Hepatocyte (in vitro differentiated cells): ENCODE results near the gene CUBN. TPM values are rescaled to one million over a fixed set of nuclear protein-coding genes. Genes with fewer than 3 reads are reported as not detected.
"Not testable (repeated sequence)": the region's sequence is repeated elsewhere in the genome, so short reads cannot be mapped to it uniquely, and the experiment has no call there.

Source experiments
- DNase-seq: peaks from one replicate; pipeline ENCODE4 v3.0.0-alpha.2; 2016; ENCODE audit warnings: low spot score
- H2AFZ ChIP-seq: fragments of 200-600 bp; sonication (generic); 2 replicates; pipeline ENCODE4 v1.6.0; 2016; ENCODE audit warnings: antibody characterized with exemption, mild to moderate bottlenecking
- H3K27ac ChIP-seq: fragments of 200-600 bp; sonication (generic); 2 replicates; pipeline ENCODE4 v1.5.1; 2016; ENCODE audit warnings: mild to moderate bottlenecking
- H3K27me3 ChIP-seq: fragments of 200-600 bp; sonication (generic); 2 replicates; pipeline ENCODE4 v1.6.1; 2016
- H3K36me3 ChIP-seq: fragments of 200-600 bp; sonication (generic); replicated peaks from 2 replicates; pipeline ENCODE4 v1.5.1; 2016; ENCODE audit warnings: low read depth; ENCODE audit not compliant: insufficient read depth
- H3K4me1 ChIP-seq: fragments of 200-600 bp; sonication (generic); 2 replicates; pipeline ENCODE4 v1.5.1; 2016; ENCODE audit warnings: mild to moderate bottlenecking, moderate library complexity; ENCODE audit not compliant: insufficient read depth
- H3K4me2 ChIP-seq: fragments of 200-600 bp; sonication (generic); 2 replicates; pipeline ENCODE4 v1.6.0; 2016
- H3K4me3 ChIP-seq: fragments of 200-600 bp; sonication (generic); 2 replicates; pipeline ENCODE4 v1.5.1; 2016; ENCODE audit warnings: mild to moderate bottlenecking
- H3K79me2 ChIP-seq: fragments of 200-600 bp; sonication (generic); 2 replicates; pipeline ENCODE4 v1.6.0; 2017; ENCODE audit warnings: mild to moderate bottlenecking
- H3K9me2 ChIP-seq: fragments of 200-600 bp; sonication (generic); replicated peaks from 2 replicates; pipeline ENCODE4 v1.6.0; 2017; ENCODE audit warnings: mild to moderate bottlenecking; ENCODE audit not compliant: insufficient read depth
- H3K9me3 ChIP-seq: fragments of 200-600 bp; sonication (generic); 2 replicates; pipeline ENCODE4 v1.5.1; 2016; ENCODE audit warnings: low read depth, mild to moderate bottlenecking
- H4K20me1 ChIP-seq: fragments of 200-600 bp; sonication (generic); 2 replicates; pipeline ENCODE4 v1.6.0; 2016; ENCODE audit warnings: mild to moderate bottlenecking; ENCODE audit not compliant: insufficient read depth, poor library complexity, severe bottlenecking
- CTCF ChIP-seq: fragments of 200-600 bp; sonication (generic); IDR thresholded peaks from 2 replicates; pipeline ENCODE4 v1.5.1; 2016; ENCODE audit warnings: antibody characterized with exemption, mild to moderate bottlenecking; ENCODE audit not compliant: poor library complexity
- EZH2 ChIP-seq: fragments of 200-600 bp; sonication (generic); IDR thresholded peaks from 2 replicates; pipeline ENCODE4 v1.6.1; 2016; ENCODE audit warnings: antibody characterized with exemption, mild to moderate bottlenecking, borderline replicate concordance
- EZH2phosphoT487 ChIP-seq: fragments of 200-600 bp; sonication (generic); IDR thresholded peaks from one replicate; pipeline ENCODE4 v1.6.1; 2018; ENCODE audit warnings: antibody characterized with exemption, mild to moderate bottlenecking, low read depth, moderate library complexity; ENCODE audit not compliant: unreplicated experiment, severe bottlenecking
- WGBS: methylation state at CpG from one replicate; pipeline ENCODE4 v1.1.6; 2016; ENCODE audit warnings: low lambda C conversion rate; ENCODE audit errors: missing lambda C conversion rate; 5-methylcytosine and 5-hydroxymethylcytosine counted together
- polyA plus RNA-seq: library from polyadenylated mRNA; unstranded; fragments of >200 nt; fragmentation: Nextera tagmentation; extraction: Ambion mirVana; gene quantifications from 2 replicates; pipeline ENCODE4 v1.2.1, GENCODE V29; 2016
- total RNA-seq: library from RNA; depleted of rRNA; stranded (reverse); fragments of >200 nt; gene quantifications from 2 replicates; pipeline ENCODE4 v1.2.3, GENCODE V29; 2014

Gene CUBN
- total and polyA plus RNA-seq, 2 experiments from 2014 or later = 2.0 to 10.6 TPM

GRCh38 chr10:17022896-17023295 is 106.7 kb downstream of the CUBN start:
- peak overlapping the region; percentile 47 for H3K4me2 ChIP-seq
- H3K79me2 ChIP-seq = no peaks in the 10 kb centered on the region
- no peaks in the 10 kb centered on the region for H3K9me3 ChIP-seq
- no peaks in the 10 kb centered on the region for H4K20me1 ChIP-seq
- TF ChIP-seq EZH2phosphoT487 = no peak
- no peak for TF ChIP-seq CTCF
- TF ChIP-seq EZH2 = no peak
- 69% methylated on average over 6 of the region's 6 CpGs for WGBS
- H3K4me3 ChIP-seq = no peak overlapping the region
- no peak overlapping the region for H2AFZ ChIP-seq
- H3K9me2 ChIP-seq = no peaks in the 10 kb centered on the region
- peak overlapping the region; percentile 41 for H3K27ac ChIP-seq
- H3K27me3 ChIP-seq = no peaks in the 10 kb centered on the region
- H3K4me1 ChIP-seq = peaks cover 9% of the 10 kb centered on the region
- no peaks in the 10 kb centered on the region for H3K36me3 ChIP-seq
- DNase-seq = no peak

GRCh38 chr10:17022466-17022825 is 107.2 kb downstream of the CUBN start:
- H3K9me2 ChIP-seq = no peaks in the 10 kb centered on the region
- TF ChIP-seq CTCF (no peak), EZH2 (no peak), EZH2phosphoT487 (no peak)
- no peaks in the 10 kb centered on the region for H4K20me1 ChIP-seq
- peak overlapping the region; percentile 41 for H3K27ac ChIP-seq
- no peaks in the 10 kb centered on the region for H3K9me3 ChIP-seq
- H2AFZ ChIP-seq = peak overlapping the region; percentile 3
- H3K27me3 ChIP-seq = no peaks in the 10 kb centered on the region
- peaks cover 9% of the 10 kb centered on the region for H3K4me1 ChIP-seq
- no peaks in the 10 kb centered on the region for H3K36me3 ChIP-seq
- DNase-seq = no peak
- WGBS = 43% methylated on average over 6 of the region's 6 CpGs
- H3K4me3 ChIP-seq = no peak overlapping the region
- H3K4me2 ChIP-seq = peak overlapping the region; percentile 47
- H3K79me2 ChIP-seq = no peaks in the 10 kb centered on the region

DNA sequence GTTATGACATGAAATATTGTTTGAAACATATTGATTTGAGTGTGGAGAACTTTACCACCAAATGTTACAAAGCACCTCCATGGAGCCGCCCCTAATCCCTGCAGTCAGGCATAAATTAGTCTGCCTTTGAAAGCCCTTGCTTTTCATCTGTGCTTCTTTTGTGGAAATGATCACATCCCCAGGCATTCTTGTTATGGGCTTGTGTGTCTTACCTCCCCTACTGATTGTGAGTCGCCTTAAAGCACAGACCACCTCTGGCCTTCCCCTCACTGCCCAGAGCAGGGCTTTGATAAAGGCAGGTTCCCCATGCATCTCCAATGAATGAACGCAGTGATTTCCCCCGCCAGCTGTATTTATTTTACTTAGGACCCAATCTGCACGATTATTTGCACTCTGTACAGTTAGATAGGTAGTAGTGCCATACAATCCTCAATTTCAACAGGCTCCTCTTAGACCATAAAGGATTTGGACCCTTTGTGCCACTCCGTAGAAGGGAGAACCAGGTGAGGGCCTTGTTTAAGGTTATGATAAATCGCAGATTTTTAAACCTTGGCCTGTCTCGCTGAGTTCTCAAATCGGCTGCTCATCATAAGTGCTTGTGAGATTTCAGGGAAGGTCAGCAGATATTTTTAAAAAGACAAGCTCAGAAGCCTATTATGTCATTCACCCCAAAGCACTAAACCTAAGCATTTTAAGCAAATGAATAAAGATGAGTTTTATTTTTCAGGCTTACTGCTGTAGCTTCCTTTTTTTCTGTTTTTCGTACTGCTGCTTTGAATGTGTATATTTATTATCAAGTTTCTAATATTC is 107.8 kb downstream of the CUBN start:
- no peaks in the 10 kb centered on the region for H3K9me3 ChIP-seq
- TF ChIP-seq EZH2phosphoT487 = no peak
- TF ChIP-seq CTCF = no peak
- H3K79me2 ChIP-seq = no peaks in the 10 kb centered on the region
- no peak for DNase-seq
- no peak overlapping the region for H3K4me3 ChIP-seq
- peaks cover 9% of the 10 kb centered on the region for H3K4me1 ChIP-seq
- no peaks in the 10 kb centered on the region for H4K20me1 ChIP-seq
- no peak overlapping the region for H3K27ac ChIP-seq
- H3K4me2 ChIP-seq = peak overlapping the region; percentile 47
- no peaks in the 10 kb centered on the region for H3K36me3 ChIP-seq
- no peaks in the 10 kb centered on the region for H3K9me2 ChIP-seq
- no peaks in the 10 kb centered on the region for H3K27me3 ChIP-seq
- H2AFZ ChIP-seq = peak overlapping the region; percentile 3
- WGBS = 75% methylated on average over 10 of the region's 10 CpGs

GRCh38 chr10:17019696-17020095 is 109.9 kb downstream of the CUBN start:
- WGBS = 70% methylated on average over 5 of the region's 5 CpGs
- no peak for DNase-seq
- Histone ChIP-seq H3K27ac (no peak overlapping the region), H3K9me3 (no peaks in the 10 kb centered on the region), H4K20me1 (no peaks in the 10 kb centered on the region), H3K36me3 (no peaks in the 10 kb centered on the region), H3K9me2 (no peaks in the 10 kb centered on the region), H3K4me3 (no peak overlapping the region), H3K79me2 (no peaks in the 10 kb centered on the region), H3K4me2 (no peak overlapping the region), H3K4me1 (peaks cover 9% of the 10 kb centered on the region), H2AFZ (no peak overlapping the region), H3K27me3 (no peaks in the 10 kb centered on the region)
- TF ChIP-seq CTCF (no peak), EZH2 (no peak), EZH2phosphoT487 (no peak)

GRCh38 chr10:17013131-17013983 is 116.3 kb downstream of the CUBN start:
- H3K9me3 ChIP-seq, H4K20me1 ChIP-seq, H3K4me2 ChIP-seq, DNase-seq, H3K27me3 ChIP-seq, H3K79me2 ChIP-seq, H3K4me3 ChIP-seq, H3K9me2 ChIP-seq, H2AFZ ChIP-seq, H3K4me1 ChIP-seq, H3K36me3 ChIP-seq, H3K27ac ChIP-seq: not testable (repeated sequence)
- WGBS = 69% methylated on average over 2 of the region's 2 CpGs
